Measurements from ENCODE around the gene PTGES. TPM values are rescaled to one million over a fixed set of nuclear protein-coding genes. Genes with fewer than 3 reads are reported as not detected.

The PTGES gene
- total and polyA plus RNA-seq, 10 of the 15 experiments (the other 5 are each of a cell fraction or from before 2014, with no cell fraction given): 0.57 TPM; not detected in 9

DNA sequence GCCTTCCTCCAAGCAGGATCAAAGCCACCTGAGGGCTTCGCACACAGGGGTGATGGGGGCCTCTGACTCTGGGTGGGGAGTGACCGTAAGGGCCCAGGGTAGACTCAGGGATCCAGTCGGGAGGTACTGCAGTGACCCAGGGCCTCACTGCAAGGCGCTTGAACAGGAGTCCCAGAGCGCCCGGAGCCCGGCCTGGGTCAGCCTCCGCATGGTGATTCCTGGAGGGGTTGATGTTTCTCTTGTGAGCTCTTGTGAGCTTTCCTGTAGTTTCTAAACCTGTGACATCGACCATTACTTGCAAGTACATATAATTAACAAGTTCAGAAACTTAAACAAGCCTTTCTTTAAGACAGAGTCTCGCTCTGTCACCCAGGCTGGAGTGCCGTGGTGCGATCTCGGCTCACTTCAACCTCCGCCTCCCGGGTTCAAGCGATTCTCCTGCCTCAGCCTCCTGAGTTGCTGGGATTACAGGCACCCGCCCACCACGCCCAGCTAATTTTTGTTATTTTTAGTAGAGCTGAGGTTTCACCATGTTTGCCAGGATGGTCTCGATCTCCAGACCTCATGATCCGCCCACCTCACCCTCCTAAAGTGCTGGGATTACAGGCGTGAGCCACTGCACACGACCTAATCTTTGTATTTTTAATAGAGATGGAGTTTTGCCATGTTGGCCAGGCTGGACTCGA, 19.8 kb downstream of the PTGES start:
- TF ChIP-seq CHD2 (IDR thresholded peaks at IDR 0.05; ENCODE audit: borderline replicate concordance, low read depth, low read length) (no peak), MXI1 (IDR thresholded peaks at IDR 0.05; ENCODE audit: low read depth, low read length) (no peak), PAX5 (IDR thresholded peaks at IDR 0.05; ENCODE audit: borderline replicate concordance, low read depth, low read length) (no peak), ATF7 (IDR thresholded peaks at IDR 0.05; ENCODE audit: low read depth) (no peak), PAX8 (IDR thresholded peaks at IDR 0.05) (no peak), YY1 (IDR thresholded peaks at IDR 0.05; ENCODE audit: low read depth, low read length) (no peak)
- TF ChIP-seq, protein P1, sequence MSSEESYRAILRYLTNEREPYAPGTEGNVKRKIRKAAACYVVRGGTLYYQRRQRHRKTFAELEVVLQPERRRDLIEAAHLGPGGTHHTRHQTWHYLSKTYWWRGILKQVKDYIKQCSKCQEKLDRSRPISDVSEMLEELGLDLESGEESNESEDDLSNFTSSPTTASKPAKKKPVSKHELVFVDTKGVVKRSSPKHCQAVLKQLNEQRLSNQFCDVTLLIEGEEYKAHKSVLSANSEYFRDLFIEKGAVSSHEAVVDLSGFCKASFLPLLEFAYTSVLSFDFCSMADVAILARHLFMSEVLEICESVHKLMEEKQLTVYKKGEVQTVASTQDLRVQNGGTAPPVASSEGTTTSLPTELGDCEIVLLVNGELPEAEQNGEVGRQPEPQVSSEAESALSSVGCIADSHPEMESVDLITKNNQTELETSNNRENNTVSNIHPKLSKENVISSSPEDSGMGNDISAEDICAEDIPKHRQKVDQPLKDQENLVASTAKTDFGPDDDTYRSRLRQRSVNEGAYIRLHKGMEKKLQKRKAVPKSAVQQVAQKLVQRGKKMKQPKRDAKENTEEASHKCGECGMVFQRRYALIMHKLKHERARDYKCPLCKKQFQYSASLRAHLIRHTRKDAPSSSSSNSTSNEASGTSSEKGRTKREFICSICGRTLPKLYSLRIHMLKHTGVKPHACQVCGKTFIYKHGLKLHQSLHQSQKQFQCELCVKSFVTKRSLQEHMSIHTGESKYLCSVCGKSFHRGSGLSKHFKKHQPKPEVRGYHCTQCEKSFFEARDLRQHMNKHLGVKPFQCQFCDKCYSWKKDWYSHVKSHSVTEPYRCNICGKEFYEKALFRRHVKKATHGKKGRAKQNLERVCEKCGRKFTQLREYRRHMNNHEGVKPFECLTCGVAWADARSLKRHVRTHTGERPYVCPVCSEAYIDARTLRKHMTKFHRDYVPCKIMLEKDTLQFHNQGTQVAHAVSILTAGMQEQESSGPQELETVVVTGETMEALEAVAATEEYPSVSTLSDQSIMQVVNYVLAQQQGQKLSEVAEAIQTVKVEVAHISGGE (CRISPR knock-in tag; IDR thresholded peaks at IDR 0.05): no peak
- TF ChIP-seq, protein P2, sequence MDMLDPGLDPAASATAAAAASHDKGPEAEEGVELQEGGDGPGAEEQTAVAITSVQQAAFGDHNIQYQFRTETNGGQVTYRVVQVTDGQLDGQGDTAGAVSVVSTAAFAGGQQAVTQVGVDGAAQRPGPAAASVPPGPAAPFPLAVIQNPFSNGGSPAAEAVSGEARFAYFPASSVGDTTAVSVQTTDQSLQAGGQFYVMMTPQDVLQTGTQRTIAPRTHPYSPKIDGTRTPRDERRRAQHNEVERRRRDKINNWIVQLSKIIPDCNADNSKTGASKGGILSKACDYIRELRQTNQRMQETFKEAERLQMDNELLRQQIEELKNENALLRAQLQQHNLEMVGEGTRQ (IDR thresholded peaks at IDR 0.05; ENCODE audit: borderline replicate concordance, low read depth, low read length): no peak
- ChIA-PET SMC1A (ENCODE audit: uncharacterized antibody, unreplicated experiment) (no interaction called here), POLR2A (no interaction called here), RAD21 (ENCODE audit: unreplicated experiment) (no interaction called here), CTCF (no interaction called here)
- no peaks in the 10 kb centered on the region for H4K20me1 ChIP-seq (ENCODE audit: control insufficient read depth, insufficient read depth)
- no peaks in the 10 kb centered on the region for H3K27me3 ChIP-seq (replicated peaks in 1 of 2; ENCODE audit: control insufficient read depth in 2 of 2, insufficient read depth in 2 of 2, low read length in 1 of 2)
- no peak overlapping the region for H3K9ac ChIP-seq (ENCODE audit: control insufficient read depth, insufficient read depth, low read length)
- H2AFZ ChIP-seq (ENCODE audit: control insufficient read depth, low read depth, low read length): no peak overlapping the region
- no peaks in the 10 kb centered on the region for H3K79me2 ChIP-seq (ENCODE audit: control insufficient read depth, insufficient read depth, low read length)
- DNase-seq (ENCODE audit: low read depth, low spot score) (no peak), ATAC-seq (no peak), FAIRE-seq (no peak)
- H3K27ac ChIP-seq (ENCODE audit: control insufficient read depth, insufficient read depth): no peak overlapping the region
- H3K4me1 ChIP-seq (ENCODE audit: control insufficient read depth, insufficient read depth, low read length): peaks cover 2% of the 10 kb centered on the region
- H3K4me2 ChIP-seq (ENCODE audit: control insufficient read depth, insufficient read depth): no peak overlapping the region
- intact Hi-C loops (cut with micrococcal nuclease; ENCODE audit: unreplicated experiment): no loop called here
- H3K9me3 ChIP-seq (replicated peaks; ENCODE audit: control insufficient read depth, insufficient read depth, low read length): no peaks in the 10 kb centered on the region
- no TSS peak for BruUV-seq (replicated peaks)
- H3K36me3 ChIP-seq (ENCODE audit: control insufficient read depth in 2 of 2, insufficient read depth in 2 of 2, low read length in 1 of 2): no peaks in the 10 kb centered on the region
- in situ Hi-C loops (cut with MboI): no loop called here
- H3K4me3 ChIP-seq: no peak overlapping the region
- 45% methylated on average over 23 of the region's 23 CpGs for WGBS (ENCODE audit: insufficient coverage, insufficient replicate concordance, low lambda C conversion rate, missing lambda C conversion rate)

Data from GM12878 (cell line).